ENCODE data around the gene RELCH. TPM values are rescaled to one million over a fixed set of nuclear protein-coding genes. Genes with fewer than 3 reads are reported as not detected.
"Not testable (repeated sequence)": the region's sequence is repeated elsewhere in the genome, so short reads cannot be mapped to it uniquely, and the experiment has no call there.

Gene RELCH, protein sequence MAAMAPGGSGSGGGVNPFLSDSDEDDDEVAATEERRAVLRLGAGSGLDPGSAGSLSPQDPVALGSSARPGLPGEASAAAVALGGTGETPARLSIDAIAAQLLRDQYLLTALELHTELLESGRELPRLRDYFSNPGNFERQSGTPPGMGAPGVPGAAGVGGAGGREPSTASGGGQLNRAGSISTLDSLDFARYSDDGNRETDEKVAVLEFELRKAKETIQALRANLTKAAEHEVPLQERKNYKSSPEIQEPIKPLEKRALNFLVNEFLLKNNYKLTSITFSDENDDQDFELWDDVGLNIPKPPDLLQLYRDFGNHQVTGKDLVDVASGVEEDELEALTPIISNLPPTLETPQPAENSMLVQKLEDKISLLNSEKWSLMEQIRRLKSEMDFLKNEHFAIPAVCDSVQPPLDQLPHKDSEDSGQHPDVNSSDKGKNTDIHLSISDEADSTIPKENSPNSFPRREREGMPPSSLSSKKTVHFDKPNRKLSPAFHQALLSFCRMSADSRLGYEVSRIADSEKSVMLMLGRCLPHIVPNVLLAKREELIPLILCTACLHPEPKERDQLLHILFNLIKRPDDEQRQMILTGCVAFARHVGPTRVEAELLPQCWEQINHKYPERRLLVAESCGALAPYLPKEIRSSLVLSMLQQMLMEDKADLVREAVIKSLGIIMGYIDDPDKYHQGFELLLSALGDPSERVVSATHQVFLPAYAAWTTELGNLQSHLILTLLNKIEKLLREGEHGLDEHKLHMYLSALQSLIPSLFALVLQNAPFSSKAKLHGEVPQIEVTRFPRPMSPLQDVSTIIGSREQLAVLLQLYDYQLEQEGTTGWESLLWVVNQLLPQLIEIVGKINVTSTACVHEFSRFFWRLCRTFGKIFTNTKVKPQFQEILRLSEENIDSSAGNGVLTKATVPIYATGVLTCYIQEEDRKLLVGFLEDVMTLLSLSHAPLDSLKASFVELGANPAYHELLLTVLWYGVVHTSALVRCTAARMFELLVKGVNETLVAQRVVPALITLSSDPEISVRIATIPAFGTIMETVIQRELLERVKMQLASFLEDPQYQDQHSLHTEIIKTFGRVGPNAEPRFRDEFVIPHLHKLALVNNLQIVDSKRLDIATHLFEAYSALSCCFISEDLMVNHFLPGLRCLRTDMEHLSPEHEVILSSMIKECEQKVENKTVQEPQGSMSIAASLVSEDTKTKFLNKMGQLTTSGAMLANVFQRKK
- 47.2 TPM for total RNA-seq

DNA sequence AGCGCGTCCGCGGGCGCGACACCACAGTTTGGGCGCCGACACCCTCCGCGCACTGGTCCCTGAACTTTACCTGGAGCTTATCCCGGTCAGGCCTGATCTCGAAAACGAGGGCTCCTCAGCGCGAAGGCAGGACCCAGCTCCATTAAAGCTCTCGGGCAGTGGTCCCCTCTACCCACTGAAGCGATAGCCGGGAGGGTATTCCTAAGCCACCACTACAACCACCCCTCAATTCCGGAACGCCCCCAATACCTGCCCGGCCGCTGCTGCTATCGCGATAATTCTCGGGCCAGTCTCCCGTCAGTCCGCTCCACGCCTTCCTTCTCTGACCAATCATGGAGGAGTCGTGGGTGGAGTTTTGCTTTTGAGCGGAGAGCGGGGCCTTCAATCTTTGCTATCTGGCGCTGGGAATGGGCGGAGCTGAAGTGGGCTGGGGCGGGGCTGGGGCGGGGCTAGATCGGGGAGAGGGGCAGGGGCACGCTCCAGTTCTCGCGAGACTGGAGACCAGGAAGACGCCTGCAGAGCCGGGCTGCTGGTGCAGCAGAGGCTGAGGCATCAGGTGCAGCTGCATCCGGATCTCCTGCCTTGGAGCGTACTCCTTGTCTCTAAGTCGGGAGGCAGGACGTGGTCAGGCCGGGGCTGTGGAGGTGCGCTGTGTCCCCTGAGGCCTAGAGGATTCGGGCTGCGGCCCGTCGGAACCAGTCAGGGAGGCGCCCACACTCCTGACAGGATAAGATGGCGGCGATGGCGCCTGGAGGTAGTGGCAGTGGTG is at the start of gene RELCH, which contains the start of gene PIGN:
TSS of gene RELCH (plus strand) at position 482 of the 769 bp plus-strand sequence. CDS start at position 733, 251 bp downstream.
TSS of gene PIGN (minus strand) at position 283 of the 769 bp plus-strand sequence. CDS start 25,703 bp downstream, outside the sequence.
- DNase-seq = peak; percentile 99

DNA sequence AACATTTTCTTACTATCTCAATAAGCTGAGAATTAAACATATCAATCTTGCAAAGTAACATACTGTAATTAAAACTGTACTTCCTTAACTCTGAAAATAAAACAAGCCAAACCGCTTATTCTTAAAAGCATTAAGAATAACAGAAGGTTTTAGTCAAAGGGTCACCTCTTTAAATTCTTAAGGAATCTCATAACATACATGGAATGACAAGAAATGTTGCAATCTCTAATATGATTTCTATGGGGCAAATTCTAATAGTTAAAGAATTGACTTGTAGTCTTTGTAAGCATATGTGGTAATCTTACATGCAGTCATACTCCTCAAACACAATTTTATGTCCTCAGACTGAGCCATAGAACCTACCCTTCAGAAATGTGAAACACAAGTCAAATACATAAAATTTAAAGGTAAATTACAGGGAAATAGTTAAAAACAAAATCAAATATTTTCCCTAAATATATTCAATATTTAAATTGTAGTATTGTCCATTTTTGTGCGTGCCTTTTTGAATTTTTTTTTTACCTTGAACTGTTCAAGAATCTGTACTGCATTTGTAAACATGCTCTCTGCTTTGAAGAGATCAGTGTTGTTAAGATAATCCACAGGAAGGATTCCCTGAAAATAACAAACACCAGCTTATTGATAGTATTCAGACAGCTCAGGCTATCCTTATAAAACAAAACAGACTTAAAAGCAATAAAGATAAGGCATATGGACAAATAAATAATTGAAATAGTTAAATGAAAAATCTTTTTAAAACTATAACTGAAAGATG is 48.4 kb upstream of the RELCH start:
- no peak for DNase-seq

DNA sequence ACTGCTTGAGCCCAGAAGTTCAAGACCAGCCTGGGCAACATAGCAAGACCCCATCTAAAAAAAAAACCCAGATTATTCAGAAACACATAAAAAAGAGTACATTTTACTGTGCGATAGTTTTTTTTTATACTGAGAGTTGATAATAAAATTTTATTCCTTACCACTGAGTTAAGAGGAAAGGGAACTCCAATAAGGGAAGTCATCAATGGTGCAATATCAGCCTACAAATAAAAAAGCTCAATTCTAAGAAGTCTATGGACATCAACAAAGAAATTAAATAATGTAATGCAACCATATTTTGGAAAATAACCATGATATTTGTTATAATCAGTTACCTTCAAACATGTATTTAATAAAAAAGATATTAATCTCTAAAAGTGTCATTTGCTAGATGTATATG is 46.8 kb upstream of the RELCH start:
- DNase-seq = no peak

DNA sequence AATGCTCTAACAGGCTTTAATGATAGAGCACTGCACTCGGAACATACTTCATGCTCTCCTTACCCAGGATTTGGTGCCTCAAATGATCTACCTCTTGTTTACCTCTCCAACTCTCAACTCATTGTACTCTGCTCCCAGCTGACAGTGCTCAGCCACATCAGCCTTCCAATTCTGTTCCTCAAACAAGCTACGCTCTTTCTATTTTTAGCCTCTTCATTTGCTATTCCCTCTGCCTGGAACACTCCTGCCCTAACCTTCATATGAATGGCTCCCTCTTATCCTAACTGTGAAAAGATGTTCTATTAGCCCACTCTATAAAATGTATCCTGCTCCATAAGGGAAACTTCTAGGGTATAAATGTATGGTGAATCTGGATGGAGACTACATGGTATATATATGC is 42.7 kb upstream of the RELCH start:
- no peak for DNase-seq

DNA sequence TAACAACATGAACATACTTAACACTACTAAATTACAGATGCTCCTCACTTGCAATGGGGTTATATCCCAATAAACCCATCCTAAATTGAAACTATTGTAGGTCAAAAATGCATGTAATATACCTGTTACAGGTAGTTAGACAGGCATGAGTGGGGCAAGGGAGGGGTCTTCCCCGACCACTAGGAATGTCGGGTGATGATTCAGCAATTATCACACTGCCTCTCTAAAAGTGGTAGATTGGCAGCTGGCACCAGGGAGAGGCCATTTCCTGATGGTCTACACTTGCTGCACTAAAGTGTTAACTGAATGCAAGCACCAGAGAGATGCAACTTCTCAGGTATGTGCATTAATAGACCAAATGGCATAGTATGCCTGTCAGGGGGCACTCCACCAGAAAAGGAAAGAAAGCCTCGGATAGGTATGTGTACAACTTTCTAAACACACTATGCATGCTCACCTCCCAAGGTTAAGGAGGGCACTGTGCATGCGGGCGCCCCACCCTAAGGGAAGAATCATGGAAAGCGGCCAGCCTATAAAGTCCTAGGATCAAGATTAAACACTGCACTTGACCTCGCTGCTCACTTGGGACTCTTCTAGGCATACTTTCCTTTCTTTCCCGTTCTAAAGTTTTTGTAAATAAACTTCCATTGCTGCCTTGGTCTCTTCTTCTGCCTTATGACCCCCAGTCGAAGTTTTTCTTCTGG is 35.8 kb upstream of the RELCH start:
- no peak for DNase-seq

DNA sequence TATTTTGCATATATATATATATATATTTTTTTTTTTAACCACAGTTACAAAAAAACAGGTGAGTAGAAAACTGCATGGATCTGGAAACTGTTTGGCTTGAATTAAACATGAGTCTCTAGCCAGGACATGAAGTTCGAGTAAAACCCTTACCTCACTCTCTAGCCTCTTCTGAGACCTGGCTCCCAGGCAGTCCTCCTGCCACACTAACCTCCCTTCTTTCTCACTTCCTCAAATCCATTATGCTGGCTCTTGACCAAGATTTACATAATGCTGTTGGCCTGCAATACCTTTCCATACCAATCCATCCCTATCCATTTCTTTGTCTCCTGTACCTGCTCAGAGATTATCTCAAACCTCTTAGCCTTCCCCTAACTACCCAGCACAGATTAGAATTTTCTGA is 34.2 kb upstream of the RELCH start:
- no peak for DNase-seq

DNA sequence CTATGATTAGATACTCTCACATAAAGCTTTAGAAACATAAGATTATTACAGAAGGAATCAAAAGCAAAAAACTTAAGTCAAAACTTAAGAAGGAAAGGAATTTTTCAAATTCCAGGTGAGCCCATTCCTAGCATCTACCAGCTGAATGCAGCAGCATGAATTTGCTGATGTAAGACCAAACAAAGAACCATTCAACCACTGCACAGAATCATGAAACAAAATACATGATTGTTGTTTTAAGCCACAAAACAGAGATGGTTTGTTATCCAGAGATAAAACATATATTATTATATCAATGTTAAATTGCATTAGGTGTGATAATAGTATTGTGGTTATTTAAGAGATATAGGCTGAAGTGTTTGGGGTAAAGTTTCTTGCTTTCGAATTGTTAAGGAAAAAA is 29.2 kb upstream of the RELCH start:
- DNase-seq = no peak

DNA sequence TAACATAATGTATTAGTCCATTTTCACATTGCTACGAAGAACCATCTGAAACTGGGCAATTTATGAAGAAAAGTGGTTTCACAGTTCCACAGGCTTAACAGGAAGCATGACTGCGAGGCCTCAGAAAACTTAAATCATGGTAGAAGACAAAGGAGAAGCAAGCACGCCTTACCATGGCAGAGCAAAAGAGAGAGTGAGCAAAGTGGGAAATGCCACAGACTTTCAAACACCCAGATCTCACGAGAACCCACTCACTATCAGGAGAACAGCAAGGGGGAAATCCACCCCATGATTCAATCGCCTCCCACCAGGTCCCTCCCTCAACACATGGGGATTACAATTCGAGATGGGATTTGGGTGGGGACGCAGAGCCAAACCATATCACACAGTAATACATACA is 22.7 kb upstream of the RELCH start:
- no peak for DNase-seq

DNA sequence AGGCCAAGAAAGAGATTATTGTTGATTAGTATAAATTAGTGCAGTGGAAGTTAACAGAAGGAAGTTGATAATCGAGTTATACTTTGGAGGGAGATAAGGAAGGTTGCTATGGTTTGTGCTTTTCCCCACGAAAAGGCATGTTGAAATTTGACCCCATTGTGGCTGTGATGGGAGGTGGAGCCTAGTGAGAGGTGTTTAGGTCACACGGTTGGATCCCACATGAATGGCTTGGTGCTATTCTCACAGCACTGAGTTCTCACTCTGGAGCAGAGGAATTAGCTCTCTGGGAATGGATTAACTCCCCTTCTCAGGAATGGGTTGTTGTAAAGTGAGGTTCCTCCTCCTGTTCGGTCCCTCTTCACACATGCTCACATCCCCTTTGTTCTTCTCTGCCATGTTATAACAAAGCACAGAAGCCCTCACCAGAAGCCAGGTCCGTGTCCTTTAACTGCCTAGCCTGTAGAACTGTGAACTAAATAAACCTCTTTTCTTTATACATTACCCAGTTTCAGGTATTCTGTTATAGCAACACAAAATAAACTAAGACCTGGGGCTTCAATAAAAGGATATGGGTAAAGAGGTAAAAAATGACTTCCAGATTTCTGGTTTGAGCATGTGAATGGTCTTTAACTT is 22.1 kb upstream of the RELCH start:
- no peak for DNase-seq

DNA sequence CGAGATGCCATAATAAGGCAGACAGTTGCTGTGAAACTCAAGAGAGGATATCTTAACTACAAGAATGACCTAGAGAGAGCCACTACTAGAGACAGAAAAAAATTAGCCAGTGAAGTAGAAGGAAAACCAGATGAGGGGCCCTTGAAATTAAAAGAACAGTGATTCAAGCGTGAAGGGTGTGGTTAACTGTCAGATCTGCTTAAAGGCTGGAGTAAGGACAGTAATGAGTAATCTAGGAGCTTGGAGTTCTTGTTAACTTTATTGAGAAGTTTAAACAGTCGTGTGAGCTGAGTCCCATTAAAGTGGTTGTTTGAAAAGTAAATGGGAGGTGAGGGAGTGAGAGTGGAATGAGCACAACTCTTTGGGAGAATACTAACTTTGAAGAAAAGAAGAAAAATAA is 21.5 kb upstream of the RELCH start:
- DNase-seq = no peak

DNA sequence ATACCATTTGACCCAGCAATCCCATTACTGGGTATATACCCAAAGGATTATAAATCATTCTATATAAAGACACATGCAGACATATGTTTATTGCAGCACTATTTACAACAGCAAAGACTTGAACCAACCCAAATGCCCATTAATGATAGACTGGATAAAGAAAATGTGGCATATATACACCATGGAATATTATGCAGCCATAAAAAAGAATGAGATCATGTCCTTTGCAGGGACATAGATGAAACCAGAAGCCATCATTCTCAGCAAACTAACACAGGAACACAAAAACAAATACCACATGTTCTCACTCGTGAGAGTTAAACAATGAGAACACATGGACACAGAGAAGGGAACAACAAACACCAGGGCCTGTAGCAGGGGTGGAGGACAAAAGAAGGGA is 20.5 kb upstream of the RELCH start:
- not testable (repeated sequence) for DNase-seq

DNA sequence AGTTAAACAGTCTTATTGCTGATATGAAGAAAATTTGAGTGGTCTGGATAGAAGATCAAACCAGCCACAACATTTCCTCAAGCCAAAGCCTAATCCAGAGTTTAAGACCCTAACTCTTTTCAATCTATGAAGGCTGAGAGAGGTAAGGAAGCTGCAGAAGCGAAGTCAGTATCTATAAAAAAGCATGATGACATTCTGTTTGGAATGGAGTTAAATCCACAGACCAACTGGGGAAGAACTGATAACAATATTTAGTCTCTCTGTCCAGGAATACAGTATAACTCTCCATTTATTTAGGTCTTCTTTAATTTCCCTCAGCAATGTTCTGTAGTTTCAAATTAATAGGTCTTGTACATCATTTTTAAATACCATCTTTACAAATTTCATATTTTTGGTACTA is 16.2 kb upstream of the RELCH start:
- no peak for DNase-seq

DNA sequence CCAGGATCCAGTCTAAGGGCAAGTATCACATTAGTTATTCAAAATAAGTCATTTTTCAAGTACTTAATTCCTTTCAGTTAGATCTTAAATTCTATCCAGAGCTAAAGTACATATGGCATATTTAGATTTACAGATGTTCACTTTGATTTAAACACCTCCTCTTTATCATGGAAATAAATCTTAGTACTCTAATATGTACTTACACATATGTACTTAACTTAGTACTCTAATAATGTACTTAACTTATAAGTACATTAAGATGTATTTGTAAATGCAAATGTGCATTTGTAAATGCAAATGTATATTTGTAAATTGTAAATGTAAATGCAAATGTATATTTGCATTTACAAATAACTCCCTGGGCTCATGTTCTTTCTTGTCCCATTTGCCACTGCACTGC is 14.8 kb upstream of the RELCH start:
- DNase-seq = no peak

DNA sequence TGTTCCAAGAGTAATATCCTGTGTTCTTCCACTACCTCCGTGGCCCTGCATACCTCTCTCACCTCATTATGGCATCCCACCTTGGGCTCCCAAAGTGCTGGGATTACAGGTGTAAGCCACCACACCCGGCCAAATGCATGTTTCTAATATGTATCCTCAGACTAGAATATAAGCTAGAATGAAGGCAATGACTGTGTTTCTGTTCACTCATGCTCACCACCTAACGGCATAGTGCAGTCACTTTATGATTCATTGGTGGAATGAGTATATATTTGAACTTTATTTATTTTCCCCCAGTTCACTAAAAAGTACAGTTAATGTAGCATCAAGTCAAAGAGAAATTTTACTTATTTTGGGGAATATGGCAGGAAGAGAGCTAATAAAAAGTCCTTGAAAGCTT is 11.5 kb upstream of the RELCH start:
- DNase-seq = no peak

DNA sequence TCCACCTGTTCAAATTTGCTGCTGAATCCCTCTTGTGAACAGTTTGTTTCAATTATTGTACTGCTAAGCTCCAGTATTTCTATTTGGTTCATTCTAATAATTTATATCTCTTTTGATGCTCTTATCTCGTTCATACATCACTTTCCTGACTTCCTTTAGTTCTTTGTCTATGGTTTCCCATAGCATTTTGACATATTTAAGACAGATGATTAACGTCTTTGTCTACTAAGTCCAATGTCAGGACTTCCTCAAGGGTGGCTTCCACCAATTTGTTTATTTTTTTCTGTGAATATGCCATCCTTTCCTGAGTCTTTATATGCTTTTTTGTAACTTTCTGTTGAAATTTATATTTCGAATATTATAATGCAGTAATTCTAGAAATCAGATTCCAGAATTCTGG is 9.8 kb upstream of the RELCH start:
- no peak for DNase-seq

DNA sequence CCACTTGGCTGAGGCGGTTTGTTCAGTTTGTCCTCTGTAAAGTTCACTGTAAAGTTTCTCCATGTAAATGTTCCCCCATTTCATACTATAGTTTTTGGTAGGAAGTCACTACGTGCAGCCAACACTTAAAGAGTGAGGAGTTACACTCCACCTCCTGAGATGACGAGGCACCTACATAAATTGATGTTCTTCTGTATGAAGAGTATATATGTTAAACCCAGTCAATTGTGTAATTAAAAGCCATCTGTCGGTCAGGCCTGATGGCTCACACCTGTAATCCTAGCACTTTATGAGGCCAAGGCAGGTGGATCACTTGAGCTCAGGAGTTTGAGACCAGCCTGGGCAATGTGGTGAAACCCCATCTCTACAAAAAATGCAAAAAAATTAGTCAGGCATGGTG is 7.8 kb upstream of the RELCH start:
- DNase-seq = no peak

DNA sequence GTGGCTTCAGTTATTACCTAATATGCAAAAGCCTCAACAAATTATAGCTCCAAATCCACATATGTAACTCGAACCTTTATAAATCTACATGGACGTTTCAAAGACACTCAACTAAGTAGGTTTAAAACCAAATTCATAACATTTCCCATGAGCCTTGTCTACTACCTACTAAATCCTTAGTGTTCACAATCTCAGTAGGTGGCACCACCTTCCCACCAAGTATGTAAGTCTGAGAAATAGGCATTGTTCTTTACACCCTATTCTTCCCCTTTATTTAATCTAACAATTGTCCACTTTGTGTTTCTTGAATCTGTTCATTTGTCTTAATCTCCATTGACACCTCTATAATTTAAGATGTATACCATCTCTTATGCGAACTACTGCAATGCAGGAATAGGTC is 4.8 kb upstream of the RELCH start:
- no peak for DNase-seq

DNA sequence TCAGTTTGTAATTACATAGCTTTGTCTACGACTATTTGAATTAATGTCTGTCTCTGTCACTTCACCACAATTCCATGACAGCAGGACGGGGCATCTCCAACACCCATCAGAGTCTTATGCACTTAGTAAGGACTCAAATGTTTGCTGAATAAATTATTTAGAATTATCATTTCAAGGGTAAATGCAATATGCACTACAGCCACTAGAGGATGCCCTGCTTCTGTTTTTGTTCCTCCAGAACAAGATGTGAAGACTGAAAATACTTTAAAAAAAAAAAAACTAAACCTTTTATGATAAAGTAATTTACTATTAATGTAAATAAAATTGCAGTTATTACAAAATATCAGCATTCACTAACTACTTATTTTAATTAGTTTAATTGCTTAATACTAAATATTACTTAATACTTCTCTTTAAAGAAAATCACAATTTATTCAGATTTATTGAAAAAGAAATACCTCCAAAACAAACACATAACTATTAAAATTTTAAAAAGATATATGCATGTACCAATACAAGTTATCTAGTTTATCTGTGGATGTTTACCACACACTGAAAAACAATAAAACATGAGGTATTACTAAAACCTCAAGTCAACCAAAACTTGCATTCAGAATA is 3.4 kb upstream of the RELCH start:
- peak; percentile 75 for DNase-seq

DNA sequence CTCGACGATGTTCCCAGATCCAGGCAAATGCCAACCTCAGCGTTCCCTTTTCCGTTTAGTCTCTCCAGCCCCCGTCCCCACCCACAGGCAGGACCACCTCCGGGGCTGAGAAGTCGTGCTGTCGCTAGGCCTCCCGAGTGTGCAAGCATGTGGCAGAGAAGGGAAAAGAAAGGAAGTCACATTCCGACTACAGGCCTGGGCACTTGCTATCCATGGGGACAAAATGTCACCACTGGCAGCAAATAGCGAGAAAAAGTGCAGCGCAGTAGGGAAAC is 619 bp upstream of the RELCH start:
- DNase-seq = no peak
